IMR-90 (cell line): ENCODE results near the gene LYPD5. TPM values are rescaled to one million over a fixed set of nuclear protein-coding genes. Genes with fewer than 3 reads are reported as not detected.

Experiments used
- ATAC-seq: fragments of 200-7000 bp; cut with Tn5 transposase; 2 replicates; pipeline ENCODE4 v1.9.1; 2020; ENCODE audit warnings: low read depth, mild to moderate bottlenecking, moderate library complexity
- BruUV-seq: library from RNA; stranded (reverse); fragments of 400-500 nt; replicated peaks from 2 replicates; lab custom pipeline; 2021; lab: Mats Ljungman, UMichigan
- CTCF ChIA-PET: fragments of 300-600 bp; formaldehyde crosslinking; extraction: SDS; loops from one replicate; lab custom pipeline; 2021; ENCODE audit warnings: antibody characterized with exemption; lab: Yijun Ruan, JAX
- POLR2A ChIA-PET: fragments of 300-600 bp; sonication (Branson Sonifier 250); formaldehyde crosslinking; loops from one replicate; lab custom pipeline; 2022; ENCODE audit warnings: antibody characterized with exemption; ENCODE audit not compliant: unreplicated experiment; lab: Charles Lee
- DNase-seq: peaks from one replicate; pipeline ENCODE4 v3.0.0; 2013
- H2AFZ ChIP-seq: replicated peaks from 2 replicates; pipeline ENCODE3; 2013; ENCODE audit warnings: low read length, mild to moderate bottlenecking; ENCODE audit not compliant: poor library complexity
- H2AK5ac ChIP-seq: 2 replicates; pipeline ENCODE4 v1.6.1; 2013; ENCODE audit warnings: low read depth, low read length, inconsistent platforms
- H2AK9ac ChIP-seq: replicated peaks from 2 replicates; pipeline ENCODE3; 2013; ENCODE audit warnings: mild to moderate bottlenecking, low read depth, low read length, moderate library complexity; ENCODE audit not compliant: poor library complexity
- H2BK120ac ChIP-seq: 2 replicates; pipeline ENCODE4 v1.6.1; 2013; ENCODE audit warnings: low read depth, low read length, inconsistent platforms
- H2BK15ac ChIP-seq: 3 replicates; pipeline ENCODE4 v1.6.1; 2013; ENCODE audit warnings: low read depth, low read length, inconsistent platforms
- H2BK20ac ChIP-seq: 2 replicates; pipeline ENCODE4 v1.6.1; 2013; ENCODE audit warnings: low read depth, mild to moderate bottlenecking, inconsistent platforms, low read length, moderate library complexity
- H2BK5ac ChIP-seq: 2 replicates; pipeline ENCODE4 v1.6.1; 2013; ENCODE audit warnings: mild to moderate bottlenecking, low read depth, low read length, inconsistent platforms; ENCODE audit not compliant: poor library complexity, severe bottlenecking
- H3K14ac ChIP-seq: replicated peaks from 2 replicates; pipeline ENCODE4 v1.6.1; 2013; ENCODE audit warnings: low read depth, low read length, inconsistent platforms
- H3K18ac ChIP-seq: 2 replicates; pipeline ENCODE4 v1.6.1; 2013; ENCODE audit warnings: low read depth, low read length, control low read depth
- H3K23ac ChIP-seq: 2 replicates; pipeline ENCODE4 v1.6.1; 2013; ENCODE audit warnings: low read depth, low read length, inconsistent platforms
- H3K27ac ChIP-seq: 2 replicates; pipeline ENCODE4 v1.5.1; 2013; ENCODE audit warnings: mild to moderate bottlenecking, control low read depth, low read length; ENCODE audit not compliant: insufficient read depth
- H3K27me3 ChIP-seq: 2 replicates; pipeline ENCODE4 v1.6.1; 2013; ENCODE audit warnings: low read length; ENCODE audit not compliant: control insufficient read depth, insufficient read depth
- H3K36me3 ChIP-seq: 2 replicates; pipeline ENCODE4 v1.6.1; 2013; ENCODE audit warnings: low read length, mixed read lengths; ENCODE audit not compliant: control insufficient read depth, insufficient read depth
- H3K4ac ChIP-seq: 2 replicates; pipeline ENCODE4 v1.6.1; 2013; ENCODE audit warnings: low read depth, low read length, inconsistent platforms
- H3K4me1 ChIP-seq: 2 replicates; pipeline ENCODE4 v1.6.1; 2013; ENCODE audit warnings: low read length, mixed read lengths; ENCODE audit not compliant: control insufficient read depth, insufficient read depth
- H3K4me2 ChIP-seq: 2 replicates; pipeline ENCODE4 v1.6.1; 2013; ENCODE audit warnings: low read depth, mild to moderate bottlenecking, control low read depth, low read length, moderate library complexity
- H3K4me3 ChIP-seq: 2 replicates; pipeline ENCODE4 v1.5.1; 2013; ENCODE audit warnings: low read depth, mild to moderate bottlenecking, control low read depth, low read length, moderate library complexity; ENCODE audit not compliant: insufficient read depth
- H3K56ac ChIP-seq: 2 replicates; pipeline ENCODE4 v1.6.1; 2013; ENCODE audit warnings: low read length, inconsistent platforms; ENCODE audit not compliant: insufficient read depth; ENCODE audit errors: extremely low read depth
- H3K79me1 ChIP-seq, 2 experiments: 2 replicates each; pipeline ENCODE4 v1.6.1; 2013; ENCODE audit warnings: low read length in 2 of 2, inconsistent platforms in 1 of 2, low read depth in 1 of 2
- H3K9ac ChIP-seq: 2 replicates; pipeline ENCODE4 v1.6.1; 2013; ENCODE audit warnings: low read depth, low read length, control low read depth
- H3K9me1 ChIP-seq: 2 replicates; pipeline ENCODE4 v1.6.1; 2013; ENCODE audit warnings: low read length, inconsistent platforms; ENCODE audit not compliant: insufficient read depth
- H3K9me3 ChIP-seq: 2 replicates; pipeline ENCODE4 v1.6.1; 2013; ENCODE audit warnings: low read length; ENCODE audit not compliant: control insufficient read depth, insufficient read depth
- H4K20me1 ChIP-seq: 2 replicates; pipeline ENCODE4 v1.6.1; 2013; ENCODE audit warnings: low read length, inconsistent platforms; ENCODE audit not compliant: insufficient read depth
- H4K5ac ChIP-seq: 2 replicates; pipeline ENCODE4 v1.6.1; 2013; ENCODE audit warnings: mild to moderate bottlenecking, low read depth, low read length, control low read depth
- H4K8ac ChIP-seq, 2 experiments: 2 replicates each; pipeline ENCODE4 v1.6.1; 2013; ENCODE audit warnings: low read depth in 2 of 2, low read length in 2 of 2, control low read depth in 1 of 2, inconsistent platforms in 1 of 2
- H4K91ac ChIP-seq: 2 replicates; pipeline ENCODE4 v1.6.1; 2013; ENCODE audit warnings: low read depth, low read length, inconsistent platforms; ENCODE audit not compliant: insufficient read depth
- MXI1 ChIP-seq: IDR thresholded peaks from 2 replicates; pipeline ENCODE4 v1.6.1; 2012; ENCODE audit warnings: low read depth, mild to moderate bottlenecking, low read length, moderate library complexity, borderline replicate concordance
- RCOR1 ChIP-seq: IDR thresholded peaks from 2 replicates; pipeline ENCODE4 v1.6.1; 2012; ENCODE audit warnings: mild to moderate bottlenecking, low read length, improper control_type of control experiment; ENCODE audit not compliant: insufficient replicate concordance
- USF2 ChIP-seq: fragments of 150-350 bp; IDR thresholded peaks from 2 replicates; pipeline ENCODE4 v1.6.1; 2017; ENCODE audit warnings: mild to moderate bottlenecking, antibody characterized with exemption, low read length, low read depth
- WGBS, 2 experiments: methylation state at CpG; one replicate each; pipeline versions ENCODE4 v1.1.5 to v1.1.7; 2013; ENCODE audit warnings: missing lambda C conversion rate in 2 of 2; ENCODE audit not compliant: insufficient read length in 1 of 2; ENCODE audit errors: extremely low coverage in 2 of 2; 5-methylcytosine and 5-hydroxymethylcytosine counted together
- dilution Hi-C: fragments of 300-500 bp; cut with HindIII; formaldehyde crosslinking; loops from one replicate; pipeline ENCODE4 v1.14.3; 2018; ENCODE audit warnings: low sequenced_read_pairs; ENCODE audit not compliant: unreplicated experiment
- in situ Hi-C: fragments of 300-500 bp; cut with MboI; formaldehyde crosslinking; loops from 3 replicates; pipeline ENCODE4 v1.14.3; 2019; ENCODE audit warnings: low sequenced_read_pairs, inconsistent platforms, mixed read lengths
- intact Hi-C: fragments of 100-400 bp; cut with micrococcal nuclease; formaldehyde crosslinking; loops from 2 replicates; pipeline ENCODE4 v1.10.0; 2022
- polyA plus RNA-seq, 3 experiments: library from polyadenylated mRNA; depleted of rRNA; stranded (reverse); fragments of >200 nt; gene quantifications; 2 replicates each; pipeline ENCODE4 v1.2.3, GENCODE V29; 2012; ENCODE audit warnings: low replicate concordance in 1 of 3
- total RNA-seq: library from RNA; depleted of rRNA; stranded (reverse); fragments of >200 nt; gene quantifications from 2 replicates; pipeline ENCODE4 v1.2.3, GENCODE V29; 2012

The LYPD5 gene
- total and polyA plus RNA-seq, 2 of the 4 experiments (the other 2 are of a cell fraction) = 0.31 to 0.36 TPM

- no CpG with 5 or more reads among the region's 3 CpGs for WGBS, 2 experiments
- Histone ChIP-seq H3K18ac (no peak overlapping the region), H4K20me1 (no peaks in the 10 kb centered on the region), H3K4me2 (no peak overlapping the region), H3K4me3 (no peak overlapping the region), H3K27ac (no peak overlapping the region), H3K56ac (no peak overlapping the region), H2AFZ (no peak overlapping the region), H2BK5ac (no peak overlapping the region), H3K14ac (no peak overlapping the region), H3K4ac (no peak overlapping the region), H3K36me3 (no peaks in the 10 kb centered on the region), H2AK9ac (no peak overlapping the region), H2BK15ac (no peak overlapping the region), H3K9me1 (no peaks in the 10 kb centered on the region; the same call in 1 of the 2 replicates), H2BK120ac (no peak overlapping the region), H4K8ac (no peak overlapping the region), H3K27me3 (peaks cover 7% of the 10 kb centered on the region), H3K9ac (no peak overlapping the region), H4K91ac (no peak overlapping the region), H3K9me3 (no peaks in the 10 kb centered on the region), H4K5ac (no peak overlapping the region), H2BK20ac (no peak overlapping the region), H3K79me1 (no peaks in the 10 kb centered on the region), H3K23ac (no peak overlapping the region), H2AK5ac (no peak overlapping the region), H3K4me1 (peaks cover 8% of the 10 kb centered on the region)
- DNase-seq (peak; percentile 56), ATAC-seq (no peak)
- intact Hi-C loops = no loop called here
- TF ChIP-seq MXI1 = 0 out of 2 replicates have a peak, but pooled peaks have one; percentile 35
- no peak for TF ChIP-seq USF2
- TF ChIP-seq RCOR1 = peak; percentile 77
- in situ Hi-C loops = no loop called here
- no TSS peak for BruUV-seq
- POLR2A ChIA-PET = no interaction called here
- CTCF ChIA-PET = no interaction called here
- dilution Hi-C loops = no loop called here
Observed at GRCh38 chr19:43789029-43789428, 13.2 kb downstream of the LYPD5 start.
